GM03348 (cell line): ENCODE data around the gene PLIN3.
"Not testable (repeated sequence)": the region's sequence is repeated elsewhere in the genome, so short reads cannot be mapped to it uniquely, and the experiment has no call there.

ENCODE experiments used
- DNase-seq: peaks from one replicate; pipeline ENCODE4 v3.0.0; 2012; ENCODE audit warnings: low spot score

The PLIN3 gene

DNA sequence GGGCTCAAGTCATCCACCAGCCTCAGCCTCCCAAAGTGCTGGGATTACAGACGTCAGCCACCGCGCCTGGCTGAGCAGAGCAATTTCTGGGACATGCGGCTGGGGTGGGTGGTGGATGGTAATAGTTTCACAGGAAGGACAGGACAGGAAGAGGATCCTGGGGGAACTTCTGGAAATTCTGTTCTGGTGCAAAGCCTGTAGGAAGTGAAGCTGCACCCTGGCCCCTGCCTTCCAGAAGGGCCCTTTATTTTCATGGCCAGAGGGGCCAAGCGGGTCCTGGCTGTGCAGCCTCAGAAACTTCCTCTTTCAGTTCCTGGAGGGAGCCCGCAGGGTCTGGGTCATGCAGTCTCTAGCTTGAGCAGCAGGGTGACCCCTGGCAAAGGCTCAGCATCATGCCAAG is 60.3 kb downstream of the PLIN3 start:
- no peak for DNase-seq

DNA sequence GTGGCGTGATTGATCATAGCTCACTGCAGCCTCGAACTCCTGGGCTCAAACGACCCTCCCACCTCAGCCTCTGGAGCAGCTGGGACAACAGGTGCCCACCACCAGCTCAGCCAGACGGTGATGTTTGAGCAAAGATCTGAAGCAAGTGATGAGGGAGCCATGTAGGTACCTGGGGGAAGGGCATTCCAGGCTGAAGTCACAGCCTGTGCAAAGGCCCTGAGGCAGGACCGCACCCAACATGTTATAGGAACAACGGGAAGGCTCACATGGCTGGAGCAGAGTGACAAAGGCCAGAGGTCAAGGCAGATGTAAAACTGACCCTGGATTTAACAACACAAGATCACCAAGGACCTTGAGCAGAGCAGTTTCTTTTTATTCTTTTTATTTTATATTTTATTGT is 61.1 kb downstream of the PLIN3 start:
- no peak for DNase-seq

DNA sequence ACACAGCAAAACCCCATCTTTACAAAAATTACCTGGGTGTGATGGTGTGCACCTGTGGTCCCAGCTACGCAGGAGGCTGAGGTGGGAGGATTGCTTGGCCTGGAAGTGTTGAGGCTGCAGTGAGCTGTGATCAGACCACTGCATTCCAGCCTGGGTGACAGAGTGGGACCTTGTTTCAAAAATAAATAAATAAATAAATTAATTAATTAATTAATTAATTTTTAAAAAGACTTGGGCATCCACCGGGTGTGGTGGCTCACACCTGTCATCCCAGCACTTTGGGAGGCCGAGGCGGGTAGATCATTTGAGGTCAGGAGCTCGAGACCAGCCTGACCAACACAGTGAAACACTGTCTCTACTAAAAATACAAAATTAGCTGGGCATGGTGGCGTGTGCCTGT is 62.3 kb downstream of the PLIN3 start:
- not testable (repeated sequence) for DNase-seq

DNA sequence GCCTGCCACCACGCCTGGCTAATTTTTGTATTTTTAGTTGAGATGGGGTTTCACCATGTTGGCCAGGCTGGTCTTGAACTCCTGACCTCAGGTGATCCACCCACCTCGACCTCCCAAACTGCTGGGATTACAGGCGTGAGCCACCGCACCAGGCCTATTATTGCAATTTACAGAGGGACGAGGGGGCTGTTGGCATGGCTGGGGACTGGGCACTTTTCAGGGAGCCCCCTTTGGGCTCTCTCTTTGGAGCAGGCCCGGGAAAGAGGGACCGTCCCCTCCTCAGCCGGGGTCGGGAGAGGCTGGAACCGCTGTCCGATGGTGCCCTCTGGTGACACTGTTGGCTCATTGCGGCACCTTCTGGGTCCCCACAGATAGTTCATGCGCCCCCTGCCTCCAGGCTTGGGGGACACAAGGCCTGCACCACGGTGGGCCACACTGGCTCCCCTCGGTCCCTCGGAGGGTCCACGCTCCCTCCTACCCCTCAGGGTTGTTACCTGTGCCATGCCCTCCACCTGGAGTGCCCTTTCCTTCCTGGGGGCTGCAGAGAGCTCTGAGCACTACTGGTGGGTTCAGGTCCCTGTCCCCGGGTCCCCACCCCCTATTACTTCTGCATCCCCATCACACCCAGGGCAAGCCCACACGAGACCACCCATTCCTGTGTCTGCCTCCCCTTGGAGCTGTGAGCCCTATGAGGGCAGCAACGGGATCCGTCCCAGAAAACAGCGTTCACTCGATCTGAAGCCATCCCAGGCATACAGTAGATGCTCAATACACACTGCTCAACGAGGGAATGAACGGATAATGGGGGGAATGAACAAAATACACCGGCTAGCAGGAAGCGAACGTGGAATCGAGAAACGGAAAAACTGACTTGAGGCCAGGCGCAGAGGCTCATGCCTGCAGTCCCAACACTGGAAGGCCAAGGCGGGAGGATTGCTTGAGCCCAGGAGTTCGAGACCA is 63.5 kb downstream of the PLIN3 start:
- peak; percentile 74 for DNase-seq

DNA sequence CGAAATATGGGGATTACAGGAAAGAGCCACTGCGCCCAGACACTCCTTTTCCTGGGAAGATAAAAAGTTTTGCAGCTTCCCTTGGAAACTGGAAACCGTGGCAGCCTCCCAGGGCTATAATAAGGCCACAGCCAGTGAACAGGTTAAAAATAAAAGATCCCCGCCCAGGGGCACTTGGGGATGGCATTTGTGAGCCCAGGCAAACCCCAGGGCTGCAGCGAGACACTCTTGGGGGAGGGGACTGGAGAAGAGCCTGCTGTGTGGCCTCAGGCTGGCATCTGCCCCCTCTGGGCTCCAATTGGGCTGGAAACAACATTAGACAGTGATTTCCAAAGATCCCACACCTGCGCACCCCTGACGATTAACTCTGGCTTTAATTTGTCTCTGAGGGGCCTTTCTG is 64.8 kb downstream of the PLIN3 start:
- no peak for DNase-seq

DNA sequence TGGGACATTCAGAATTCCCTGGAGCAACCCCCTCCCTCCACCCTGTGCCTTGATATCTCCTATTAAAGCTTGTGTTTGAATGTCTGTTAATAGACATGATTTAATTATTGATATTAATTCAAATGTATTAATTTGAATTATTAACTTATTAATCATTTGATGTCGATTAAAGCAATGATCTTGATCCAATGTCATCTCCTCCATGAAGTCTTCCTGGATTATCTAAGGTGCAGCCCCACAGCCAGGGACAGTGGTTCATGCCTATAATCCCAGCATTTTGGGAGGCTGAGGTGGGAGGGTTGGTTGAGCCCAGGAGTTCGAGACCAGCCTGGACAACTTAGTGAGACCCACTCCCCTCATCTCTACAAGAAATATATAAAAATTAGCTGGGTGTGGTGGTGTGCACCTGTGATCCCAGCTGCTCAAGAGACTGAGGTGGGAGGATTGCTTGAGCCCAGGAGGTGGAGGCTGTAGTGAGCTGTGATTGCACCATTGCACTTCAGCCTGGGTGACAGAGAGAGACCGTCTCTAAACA is 66.3 kb downstream of the PLIN3 start:
- DNase-seq: no peak

DNA sequence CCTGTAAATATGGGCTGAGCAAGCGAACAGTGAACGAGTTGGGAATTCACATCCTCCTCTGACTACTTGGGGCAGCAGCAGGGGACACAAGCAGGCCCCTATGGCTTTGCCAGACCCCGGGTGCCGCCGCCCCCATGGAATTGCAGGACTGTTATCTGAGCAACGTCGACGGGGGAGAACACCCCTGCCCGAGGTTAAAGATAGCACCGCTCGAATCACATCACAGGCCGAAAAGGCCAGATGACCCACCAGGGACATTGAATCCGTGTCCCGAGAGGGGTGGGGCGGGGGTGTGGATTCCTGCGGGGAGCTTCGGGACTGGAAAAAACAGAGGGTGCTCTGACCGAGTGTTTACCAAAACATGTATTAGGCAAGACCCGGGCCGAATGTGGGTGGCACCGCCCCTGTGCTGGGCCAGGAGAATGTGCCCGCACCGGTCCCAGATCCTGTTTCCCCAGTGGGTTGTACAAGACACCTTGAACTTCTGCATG is 66.8 kb downstream of the PLIN3 start:
- DNase-seq: no peak

DNA sequence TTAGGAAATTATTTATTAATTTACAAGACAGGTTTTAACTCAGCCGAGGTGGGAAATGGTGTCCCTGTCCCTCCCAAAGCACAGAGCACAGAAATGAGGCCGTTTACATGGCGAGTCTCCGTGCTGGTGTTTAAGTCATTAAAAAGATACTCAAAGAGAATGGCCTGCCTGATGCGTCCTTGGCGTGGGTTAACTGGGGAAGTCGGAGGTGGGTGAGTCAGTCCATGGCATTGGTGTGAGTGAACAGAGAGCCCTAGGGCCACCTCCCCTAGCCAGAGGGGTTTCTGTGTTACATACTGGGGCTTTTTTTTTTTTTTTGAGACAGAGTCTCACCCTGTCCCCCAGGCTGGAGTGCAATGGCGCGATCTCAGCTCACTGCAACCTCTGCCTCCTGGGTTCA is 72.1 kb downstream of the PLIN3 start:
- no peak for DNase-seq

DNA sequence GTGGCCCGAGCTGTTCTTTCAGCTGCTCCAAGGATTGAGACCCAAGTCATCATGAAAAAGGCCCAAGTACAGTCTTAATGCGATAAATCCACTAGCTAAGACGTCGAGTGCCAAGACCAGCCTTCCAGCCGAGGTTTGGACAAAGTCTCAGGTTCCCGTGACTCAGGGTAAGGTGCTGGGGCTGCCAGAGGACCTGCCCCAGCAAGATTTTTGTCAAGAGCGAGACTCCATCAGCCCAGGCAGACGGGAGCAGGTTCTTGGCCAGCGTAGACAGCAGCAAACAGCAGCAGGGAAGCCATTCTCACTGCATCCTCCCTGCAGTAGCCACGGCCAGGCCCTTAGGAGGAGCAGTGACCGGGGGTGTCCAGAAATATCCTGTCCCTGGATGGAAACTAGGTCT is 72.5 kb downstream of the PLIN3 start:
- DNase-seq: no peak

DNA sequence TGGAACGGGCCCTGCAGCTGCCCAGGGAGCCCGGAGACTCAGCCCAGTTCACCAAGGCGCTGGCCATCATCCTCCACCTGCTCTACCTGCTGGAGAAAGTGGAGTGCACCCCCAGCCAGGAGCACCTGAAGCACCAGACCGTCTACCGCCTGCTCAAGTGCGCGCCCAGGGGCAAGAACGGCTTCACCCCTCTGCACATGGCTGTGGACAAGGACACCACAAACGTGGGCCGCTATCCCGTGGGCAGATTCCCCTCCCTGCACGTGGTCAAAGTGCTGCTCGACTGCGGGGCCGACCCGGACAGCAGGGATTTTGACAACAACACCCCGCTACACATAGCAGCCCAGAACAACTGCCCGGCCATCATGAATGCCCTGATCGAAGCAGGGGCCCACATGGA is 74.2 kb downstream of the PLIN3 start:
- not testable (repeated sequence) for DNase-seq

DNA sequence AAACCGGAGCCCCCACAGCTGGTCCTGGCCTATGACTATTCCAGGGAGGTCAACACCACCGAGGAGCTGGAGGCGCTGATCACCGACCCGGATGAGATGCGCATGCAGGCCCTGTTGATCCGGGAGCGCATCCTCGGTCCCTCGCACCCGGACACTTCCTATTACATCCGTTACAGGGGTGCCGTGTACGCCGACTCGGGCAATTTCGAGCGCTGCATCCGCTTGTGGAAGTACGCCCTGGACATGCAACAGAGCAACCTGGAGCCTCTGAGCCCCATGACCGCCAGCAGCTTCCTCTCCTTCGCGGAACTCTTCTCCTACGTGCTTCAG is 74.6 kb downstream of the PLIN3 start:
- not testable (repeated sequence) for DNase-seq

DNA sequence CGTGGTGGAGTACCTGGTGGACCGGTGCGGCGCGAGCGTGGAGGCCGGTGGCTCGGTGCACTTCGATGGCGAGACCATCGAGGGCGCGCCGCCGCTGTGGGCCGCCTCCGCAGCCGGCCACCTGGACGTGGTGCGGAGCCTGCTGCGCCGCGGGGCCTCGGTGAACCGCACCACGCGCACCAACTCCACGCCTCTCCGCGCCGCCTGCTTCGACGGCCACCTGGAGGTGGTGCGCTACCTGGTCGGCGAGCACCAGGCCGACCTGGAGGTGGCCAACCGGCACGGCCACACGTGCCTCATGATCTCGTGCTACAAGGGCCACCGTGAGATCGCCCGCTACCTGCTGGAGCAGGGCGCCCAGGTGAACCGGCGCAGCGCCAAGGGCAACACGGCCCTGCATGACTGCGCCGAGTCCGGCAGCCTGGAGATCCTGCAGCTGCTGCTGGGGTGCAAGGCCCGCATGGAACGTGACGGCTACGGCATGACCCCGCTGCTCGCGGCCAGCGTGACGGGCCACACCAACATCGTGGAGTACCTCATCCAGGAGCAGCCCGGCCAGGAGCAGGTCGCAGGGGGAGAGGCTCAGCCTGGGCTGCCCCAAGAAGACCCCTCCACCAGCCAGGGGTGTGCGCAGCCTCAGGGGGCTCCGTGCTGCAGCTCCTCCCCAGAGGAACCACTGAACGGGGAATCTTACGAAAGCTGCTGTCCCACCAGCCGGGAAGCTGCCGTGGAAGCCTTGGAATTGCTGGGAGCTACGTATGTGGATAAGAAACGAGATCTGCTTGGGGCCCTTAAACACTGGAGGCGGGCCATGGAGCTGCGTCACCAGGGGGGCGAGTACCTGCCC is 75.2 kb downstream of the PLIN3 start:
- DNase-seq: not testable (repeated sequence)

DNA sequence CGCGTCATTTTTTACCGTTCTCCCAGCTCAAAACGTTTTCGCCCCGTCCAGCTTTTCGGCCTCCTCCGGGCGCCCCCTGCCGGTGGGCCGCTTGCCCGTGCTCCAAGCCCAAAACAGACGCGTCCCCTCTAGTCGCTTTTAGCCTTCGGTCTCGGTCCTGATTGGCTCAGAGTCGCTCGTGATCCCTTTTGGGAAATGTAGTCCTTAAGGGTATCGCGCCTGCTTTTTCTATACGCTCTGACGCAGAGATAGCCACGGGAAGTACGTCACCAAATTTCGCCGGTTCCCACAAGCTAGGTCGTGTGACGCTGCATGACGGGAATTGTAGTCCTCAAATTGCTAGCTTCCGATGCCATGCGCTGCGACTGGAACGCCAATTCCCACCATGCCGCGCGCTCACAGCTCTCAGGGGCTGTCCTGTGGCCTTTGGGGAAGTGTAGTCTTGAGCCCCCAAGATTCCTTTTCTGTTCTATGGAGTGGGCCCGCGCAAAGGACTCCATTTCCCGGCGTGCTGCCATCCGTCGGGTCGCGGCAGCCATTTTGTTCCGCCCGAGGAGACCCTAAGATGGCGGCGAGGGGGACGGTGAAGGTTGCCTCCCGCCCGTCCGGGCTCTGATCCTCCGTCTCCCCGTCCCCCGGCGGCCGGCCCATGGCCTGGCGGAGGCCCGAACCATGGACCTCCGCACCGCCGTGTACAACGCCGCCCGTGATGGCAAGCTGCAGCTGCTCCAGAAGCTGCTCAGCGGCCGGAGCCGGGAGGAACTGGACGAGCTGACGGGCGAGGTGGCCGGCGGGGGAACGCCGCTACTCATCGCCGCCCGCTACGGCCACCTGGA is 76.1 kb downstream of the PLIN3 start, which contains the start of gene FEM1A:
TSS of gene FEM1A (plus strand) at position 552 of the 836 bp plus-strand sequence. CDS start at position 673, 121 bp downstream.
- DNase-seq: peak; percentile 97
